GM12872 (cell line): ENCODE results near the gene KRT6B.

Source experiments
- CTCF ChIP-seq: IDR thresholded peaks from 3 replicates; pipeline ENCODE4 v1.5.1; 2011; ENCODE audit warnings: low read depth, mild to moderate bottlenecking, low read length, moderate library complexity; ENCODE audit not compliant: insufficient read depth

The KRT6B gene

GRCh38 chr12:52442600-52443061 lies 9.3 kb downstream of the KRT6B start:
- TF ChIP-seq CTCF: no peak

- TF ChIP-seq CTCF: no peak
Measured at GRCh38 chr12:52441320-52441911, 10.5 kb downstream of the KRT6B start.

GRCh38 chr12:52440821-52441319 lies 11.1 kb downstream of the KRT6B start:
- TF ChIP-seq CTCF: no peak

GRCh38 chr12:52439845-52440244 lies 12.1 kb downstream of the KRT6B start:
- no peak for TF ChIP-seq CTCF

- no peak for TF ChIP-seq CTCF
Measured at GRCh38 chr12:52439420-52439819, 12.5 kb downstream of the KRT6B start.

GRCh38 chr12:52438305-52439301 lies 13.3 kb downstream of the KRT6B start:
- TF ChIP-seq CTCF: no peak

GRCh38 chr12:52437508-52437907 lies 14.4 kb downstream of the KRT6B start:
- TF ChIP-seq CTCF: no peak
